ENCODE data around the gene CEP131. TPM values are rescaled to one million over a fixed set of nuclear protein-coding genes. Genes with fewer than 3 reads are reported as not detected.

The CEP131 gene
- total and polyA plus RNA-seq, 5 experiments from 2014 or later: 1.1 to 12.0 (median 4.4) TPM

DNA sequence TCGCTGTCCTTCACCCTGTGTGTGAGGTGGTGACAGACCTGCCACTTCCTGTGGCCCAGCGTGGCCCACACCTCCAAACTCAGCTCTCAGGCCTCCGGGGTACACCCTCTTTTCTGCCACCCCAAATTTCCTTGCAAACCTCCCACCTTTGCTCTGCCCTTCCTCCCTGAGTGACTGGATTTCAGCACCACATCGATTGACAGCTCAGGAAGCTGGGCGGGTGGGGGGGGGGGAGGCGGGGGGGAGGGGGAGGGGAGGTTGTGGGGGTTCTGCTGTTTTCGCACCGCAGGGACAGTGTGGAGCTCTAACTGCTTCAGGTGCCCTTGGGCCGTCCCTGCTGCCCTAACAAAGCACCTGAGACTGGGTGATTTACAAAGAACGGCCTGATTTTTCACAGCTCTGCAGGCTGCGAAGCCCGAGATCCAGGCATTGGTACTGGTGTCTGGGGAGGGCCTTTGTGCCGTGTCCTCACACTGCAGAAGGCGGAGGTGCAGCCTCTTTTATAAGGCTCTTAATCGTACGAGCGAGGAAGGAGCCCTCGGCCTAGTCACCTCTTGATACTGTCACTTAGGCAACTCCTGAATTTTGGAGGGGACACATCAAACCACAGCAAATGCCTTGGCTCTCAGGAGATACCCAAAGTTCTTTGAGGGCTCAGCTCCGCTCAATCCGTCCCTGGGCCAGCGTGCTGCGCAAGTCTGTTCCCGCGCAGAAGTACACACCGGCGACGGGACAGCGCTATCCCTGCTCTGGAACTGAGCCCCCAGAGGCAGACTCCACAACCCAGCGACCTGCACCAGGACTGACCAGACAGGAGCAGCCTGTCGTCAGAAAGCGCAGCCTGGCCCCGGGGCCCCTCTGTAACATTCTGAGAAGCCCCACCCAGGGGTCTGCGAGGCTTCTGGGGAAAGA, 19.9 kb upstream of the CEP131 start:
- H3K27ac Mint-ChIP-seq: peak overlapping the region in 2 of 10 donors; percentile 53 to 73
- DNase-seq (no peak), ATAC-seq (no peak)
- no peaks in the 10 kb centered on the region for H3K9me3 Mint-ChIP-seq
- H3K4me1 Mint-ChIP-seq: peaks cover 6 to 34% (median 30%) of the 10 kb centered on the region in 4 donors
- H3K4me3 Mint-ChIP-seq: peak overlapping the region in 3 of 10 donors; percentile 12 to 68 (median 56)
- no peaks in the 10 kb centered on the region for H3K27me3 Mint-ChIP-seq
- no peaks in the 10 kb centered on the region for H3K36me3 Mint-ChIP-seq
- POLR2A ChIA-PET: interaction anchor here (0.9 kb wide), 1 partner anchor 121 kb away, joined by 3 read pairs; no protein-coding TSS in a partner anchor

- POLR2A ChIA-PET: no interaction called here
- no peaks in the 10 kb centered on the region for H3K9me3 Mint-ChIP-seq
- DNase-seq: peak; percentile 44 to 76 (median 64)
Observed at GRCh38 chr17:81241648-81242420, 19.1 kb upstream of the CEP131 start.

DNA sequence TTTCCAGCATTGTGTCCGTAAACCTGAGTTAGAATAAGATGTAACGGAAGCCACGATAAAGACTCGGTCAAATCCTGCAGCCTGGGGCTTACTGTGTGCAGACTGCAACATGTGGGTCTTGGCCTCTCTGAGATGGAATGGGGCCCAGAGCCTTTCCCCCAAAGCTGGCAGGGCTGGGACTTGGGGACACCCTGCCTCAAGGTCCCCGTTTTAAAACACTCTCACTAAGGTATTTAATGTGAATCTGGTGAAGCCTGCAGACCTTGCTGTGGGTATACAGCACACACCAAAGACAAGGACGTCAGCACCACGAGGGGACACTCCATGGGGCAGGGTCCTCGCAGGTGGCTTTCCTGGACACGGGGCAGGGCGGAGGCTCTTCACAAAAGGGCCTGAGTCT, 18.4 kb upstream of the CEP131 start:
- Mint-ChIP-seq H3K4me3 (peak overlapping the region in 8 of 10 donors; percentile 27 to 95 (median 74)), H3K36me3 (no peaks in the 10 kb centered on the region), H3K4me1 (peaks cover 7 to 45% (median 38%) of the 10 kb centered on the region in 4 donors), H3K9me3 (no peaks in the 10 kb centered on the region), H3K27ac (peak overlapping the region in 5 of 10 donors; percentile 18 to 53 (median 25)), H3K27me3 (no peaks in the 10 kb centered on the region)
- DNase-seq (no peak), ATAC-seq (no peak)
- POLR2A ChIA-PET: no interaction called here

More at GRCh38 chr17:81241648-81242420, 19.1 kb upstream of the CEP131 start:
- Mint-ChIP-seq H3K4me3 (peak overlapping the region in 3 of 10 donors; percentile 18 to 74 (median 68)), H3K36me3 (no peaks in the 10 kb centered on the region), H3K27ac (peak overlapping the region in 6 of 10 donors; percentile 49 to 84 (median 59)), H3K4me1 (peaks cover 6 to 42% (median 37%) of the 10 kb centered on the region in 4 donors), H3K27me3 (no peaks in the 10 kb centered on the region)
- ATAC-seq: no peak

- Mint-ChIP-seq H3K27ac (peak overlapping the region in 6 of 10 donors; percentile 19 to 53 (median 36)), H3K4me1 (peaks cover 8 to 46% (median 38%) of the 10 kb centered on the region in 4 donors), H3K27me3 (no peaks in the 10 kb centered on the region), H3K4me3 (peak overlapping the region; percentile 26 to 95 (median 72)), H3K9me3 (no peaks in the 10 kb centered on the region), H3K36me3 (no peaks in the 10 kb centered on the region)
- ATAC-seq (no peak), DNase-seq (no peak)
- POLR2A ChIA-PET: interaction anchor here (2.4 to 3.9 kb wide), 2 partner anchors 19 to 272 kb away, joined by 12 to 43 read pairs; partner anchors contain the start of genes ACTG1 and CEP131
Observed at GRCh38 chr17:81240761-81241160, 18.0 kb upstream of the CEP131 start.

DNA sequence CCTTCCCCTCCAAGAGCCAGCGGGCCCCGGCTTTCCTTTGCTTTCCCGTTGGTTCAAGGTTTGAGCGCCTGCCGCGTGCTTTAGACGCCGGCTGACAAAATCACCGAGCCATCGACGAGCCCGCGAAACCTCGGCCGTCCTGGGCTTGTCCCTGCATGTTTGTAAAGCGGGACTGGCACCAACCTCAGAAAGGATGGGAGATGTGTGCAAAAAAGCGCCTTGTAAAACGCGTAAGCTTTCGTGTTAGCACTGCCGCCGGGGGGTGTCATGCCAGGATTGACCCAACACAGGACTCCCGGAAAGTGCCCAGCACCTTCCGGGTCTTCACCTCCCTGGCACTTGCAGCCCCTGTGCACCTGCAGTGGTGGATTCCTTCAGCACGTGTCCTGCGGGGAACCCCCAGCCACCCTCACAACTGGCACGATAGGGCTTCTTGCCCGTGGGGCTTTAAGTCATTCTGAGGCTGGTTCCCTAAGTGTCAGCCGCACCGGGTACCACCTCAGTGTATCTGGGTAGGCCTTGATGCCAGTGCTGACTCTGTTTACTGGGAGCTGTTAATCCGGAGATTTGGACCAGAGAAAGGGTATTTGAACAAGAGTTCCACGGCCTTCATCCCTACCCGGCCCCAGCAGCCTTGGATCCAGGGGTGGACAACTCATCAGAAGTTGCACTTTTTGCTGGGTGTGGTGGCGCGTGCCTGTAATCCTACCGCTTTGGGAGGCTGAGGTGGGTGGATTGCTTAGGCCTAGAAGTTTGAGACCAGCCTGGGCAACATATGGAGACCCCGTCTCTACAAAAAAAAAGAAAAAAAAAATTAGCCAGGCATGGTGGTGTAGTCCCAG, 17.2 kb upstream of the CEP131 start:
- peak overlapping the region; percentile 85 to 95 (median 90) for H3K4me3 Mint-ChIP-seq
- peaks cover 9 to 51% (median 43%) of the 10 kb centered on the region in 4 donors for H3K4me1 Mint-ChIP-seq
- H3K27me3 Mint-ChIP-seq: no peaks in the 10 kb centered on the region
- H3K9me3 Mint-ChIP-seq: no peaks in the 10 kb centered on the region
- DNase-seq (peak in 6 of 10 donors; percentile 17 to 36 (median 24)), ATAC-seq (no peak)
- POLR2A ChIA-PET: interaction anchor here (0.6 to 3.9 kb wide), 12 partner anchors 11 to 1290 kb away, joined by 3 to 43 read pairs (median 7); partner anchors contain the start of genes ACTG1, CEP131, FAAP100 and MRPL12
- H3K36me3 Mint-ChIP-seq: peaks cover 0 to 1% (median 0%) of the 10 kb centered on the region in 3 donors
- H3K27ac Mint-ChIP-seq: peak overlapping the region; percentile 63 to 95 (median 89)

GRCh38 chr17:81238815-81239713, 16.3 kb upstream of the CEP131 start, which contains the start of the genes NDUFAF8 and TEPSIN:
NDUFAF8 (plus strand) TSS chr17:81239318; CDS start chr17:81239364, 46 bp downstream.
TEPSIN (minus strand) TSS chr17:81239055; CDS start chr17:81239033, 22 bp downstream.
- peak within 1 kb of the TSS; percentile 68 to 95 (median 89) for H3K27ac Mint-ChIP-seq
- POLR2A ChIA-PET: interaction anchor here (0.6 to 3.9 kb wide), 15 partner anchors 9 to 1291 kb away, joined by 3 to 43 read pairs (median 6); partner anchors contain the start of genes ACTG1, CEP131, FAAP100 and MRPL12
- DNase-seq (peak; percentile 90 to 98 (median 96)), ATAC-seq (peak; percentile 96)
- peaks cover 13 to 56% (median 46%) of the 10 kb centered on the region in 4 donors for H3K4me1 Mint-ChIP-seq
- peaks cover 0 to 3% (median 0%) of the 10 kb centered on the region in 3 donors for H3K36me3 Mint-ChIP-seq
- peak within 1 kb of the TSS; percentile 88 to 95 (median 93) for H3K4me3 Mint-ChIP-seq
- no peaks in the 10 kb centered on the region for H3K27me3 Mint-ChIP-seq
- H3K9me3 Mint-ChIP-seq: no peaks in the 10 kb centered on the region

- H3K27me3 Mint-ChIP-seq: no peaks in the 10 kb centered on the region
- no peaks in the 10 kb centered on the region for H3K9me3 Mint-ChIP-seq
- ATAC-seq: no peak
- peak overlapping the region; percentile 75 to 94 (median 86) for H3K4me3 Mint-ChIP-seq
- peaks cover 13 to 56% (median 46%) of the 10 kb centered on the region in 4 donors for H3K4me1 Mint-ChIP-seq
- H3K36me3 Mint-ChIP-seq: peaks cover 0 to 3% (median 0%) of the 10 kb centered on the region in 3 donors
- no peak for DNase-seq
- H3K27ac Mint-ChIP-seq: peak overlapping the region in 3 of 10 donors; percentile 46 to 82 (median 69)
- POLR2A ChIA-PET: interaction anchor here (0.6 to 3.9 kb wide), 14 partner anchors 10 to 739 kb away, joined by 3 to 43 read pairs (median 7); partner anchors contain the start of genes ACTG1, CEP131, FAAP100 and SLC38A10
Observed at GRCh38 chr17:81238490-81238814, 15.7 kb upstream of the CEP131 start.

DNA sequence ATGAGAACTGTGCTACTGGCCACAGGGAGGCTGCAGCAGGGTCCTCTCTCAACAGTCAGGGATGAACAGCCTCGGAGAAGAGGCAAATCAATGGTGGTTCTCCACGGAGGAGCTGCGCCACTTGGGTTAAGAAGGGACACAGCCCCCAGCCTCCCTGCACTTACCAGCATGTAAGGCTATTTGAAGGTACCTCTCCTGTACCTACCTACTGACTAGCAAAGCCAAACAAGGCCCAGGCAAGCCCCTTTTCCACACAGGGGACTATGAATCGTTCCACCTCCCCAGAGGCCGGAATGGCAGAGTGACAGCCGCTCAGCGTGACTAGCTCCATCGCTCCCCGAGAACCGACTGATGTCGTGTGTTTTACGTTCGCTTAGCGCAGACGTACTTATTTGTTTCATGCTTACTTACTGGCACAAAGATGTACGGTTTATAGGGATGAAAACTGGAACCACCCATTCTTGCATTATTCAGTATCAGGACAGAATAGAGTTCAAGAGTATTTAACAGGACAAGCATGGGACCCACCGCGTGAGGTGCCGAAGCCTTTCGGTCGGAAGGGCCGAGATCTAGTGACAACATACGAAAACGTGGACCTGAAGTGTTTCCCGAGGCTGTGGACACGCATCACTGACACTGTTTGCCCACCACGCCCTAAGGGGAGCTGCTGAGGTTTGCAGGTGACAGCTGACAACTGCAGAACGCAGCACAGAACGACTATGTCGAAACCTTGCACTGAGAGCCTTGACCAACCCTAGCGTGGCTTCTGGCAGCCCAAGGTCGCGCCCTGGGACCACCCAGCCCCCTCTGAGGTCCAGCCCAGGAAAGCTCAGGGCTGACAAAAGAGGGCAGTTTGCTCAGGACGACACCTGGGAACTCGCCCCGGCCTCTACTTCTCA, 15.1 kb upstream of the CEP131 start:
- POLR2A ChIA-PET: interaction anchor here (0.6 to 3.9 kb wide), 7 partner anchors 10 to 275 kb away, joined by 4 to 43 read pairs (median 10); partner anchors contain the start of genes ACTG1 and CEP131
- peak in 1 of 10 donors; percentile 60 for DNase-seq
- peaks cover 13 to 55% (median 46%) of the 10 kb centered on the region in 4 donors for H3K4me1 Mint-ChIP-seq
- ATAC-seq: no peak
- no peaks in the 10 kb centered on the region for H3K27me3 Mint-ChIP-seq
- H3K4me3 Mint-ChIP-seq: peak overlapping the region; percentile 75 to 94 (median 86)
- no peaks in the 10 kb centered on the region for H3K9me3 Mint-ChIP-seq
- H3K36me3 Mint-ChIP-seq: peaks cover 0 to 3% (median 0%) of the 10 kb centered on the region in 3 donors
- peak overlapping the region in 8 of 10 donors; percentile 13 to 82 (median 41) for H3K27ac Mint-ChIP-seq

- Mint-ChIP-seq H3K4me3 (peak overlapping the region in 5 of 10 donors; percentile 24 to 94 (median 79)), H3K27ac (peak overlapping the region in 1 of 10 donors; percentile 56)
Observed at GRCh38 chr17:81236784-81237183, 14.0 kb upstream of the CEP131 start.

More at GRCh38 chr17:81236784-81237183, 14.0 kb upstream of the CEP131 start:
- H3K27me3 Mint-ChIP-seq: no peaks in the 10 kb centered on the region
- H3K36me3 Mint-ChIP-seq: peaks cover 0 to 3% (median 0%) of the 10 kb centered on the region in 3 donors
- peaks cover 12 to 47% (median 39%) of the 10 kb centered on the region in 4 donors for H3K4me1 Mint-ChIP-seq
- peak in 1 of 10 donors; percentile 57 for DNase-seq
- no peaks in the 10 kb centered on the region for H3K9me3 Mint-ChIP-seq
- POLR2A ChIA-PET: interaction anchor here (1.2 to 3.9 kb wide), 2 partner anchors 15 to 17 kb away, joined by 3 to 43 read pairs; partner anchors contain the start of gene CEP131
- ATAC-seq: no peak
